CD4-positive, CD25-positive, alpha-beta regulatory T cell (primary cell): Measurements from ENCODE around the gene ADCY9. TPM values are rescaled to one million over a fixed set of nuclear protein-coding genes. Genes with fewer than 3 reads are reported as not detected.

Source experiments
- ATAC-seq, 2 donors: fragments of 150-1000 bp; cut with Tn5 transposase; one replicate each; pipeline ENCODE4 v1.10.0; 2021; ENCODE audit warnings: low read depth in 2 of 2, moderate number of reproducible peaks in 2 of 2, moderate library complexity in 1 of 2
- DNase-seq, 3 donors: peaks; one replicate each; pipeline versions ENCODE4 v3.0.0 to v3.0.0-alpha.2; 2012 to 2022; ENCODE audit warnings: mixed read lengths in 1 of 3
- H3K27ac ChIP-seq: one replicate; pipeline ENCODE4 v1.7.0; 2013; ENCODE audit warnings: mild to moderate bottlenecking, low read length; ENCODE audit not compliant: insufficient read depth, poor library complexity, severe bottlenecking
- H3K27me3 ChIP-seq: one replicate; pipeline ENCODE4 v1.7.0; 2013; ENCODE audit warnings: low read length; ENCODE audit not compliant: control insufficient read depth, insufficient read depth
- H3K36me3 ChIP-seq: one replicate; pipeline ENCODE4 v1.7.0; 2013; ENCODE audit warnings: mild to moderate bottlenecking, low read length, moderate library complexity; ENCODE audit not compliant: control insufficient read depth, insufficient read depth
- H3K4me1 ChIP-seq: 2 replicates; pipeline ENCODE4 v1.7.0; 2013; ENCODE audit warnings: mild to moderate bottlenecking, low read length; ENCODE audit not compliant: insufficient read depth, control insufficient read depth, poor library complexity, severe bottlenecking
- H3K4me3 ChIP-seq: one replicate; pipeline ENCODE4 v1.7.0; 2013; ENCODE audit warnings: low read depth, mild to moderate bottlenecking, low read length, moderate library complexity
- H3K9me3 ChIP-seq, 2 experiments: 1 replicate in 1 of 2; 2 replicates in 1 of 2; pipeline ENCODE4 v1.7.0; 2013; ENCODE audit warnings: low read length in 2 of 2, mild to moderate bottlenecking in 1 of 2, moderate library complexity in 1 of 2; ENCODE audit not compliant: control insufficient read depth in 2 of 2
- H3K27ac Mint-ChIP-seq, 3 donors: one replicate each; pipeline ENCODE4 v1.8.0; 2020 to 2022; ENCODE audit warnings: mild to moderate bottlenecking in 3 of 3, mixed read lengths in 3 of 3, moderate library complexity in 2 of 3
- H3K27me3 Mint-ChIP-seq: one replicate; pipeline ENCODE4 v1.8.0; 2022; ENCODE audit warnings: mild to moderate bottlenecking, mixed read lengths
- H3K36me3 Mint-ChIP-seq: one replicate; pipeline ENCODE4 v1.8.0; 2020; ENCODE audit warnings: mixed read lengths
- H3K4me1 Mint-ChIP-seq, 4 donors: one replicate each; pipeline ENCODE4 v1.8.0; 2020 to 2022; ENCODE audit warnings: mixed read lengths in 4 of 4, mild to moderate bottlenecking in 1 of 4
- H3K4me3 Mint-ChIP-seq, 4 donors: one replicate each; pipeline ENCODE4 v1.8.0; 2020 to 2022; ENCODE audit warnings: mild to moderate bottlenecking in 4 of 4, mixed read lengths in 4 of 4, moderate library complexity in 3 of 4
- H3K9me3 Mint-ChIP-seq, 7 donors: one replicate each; pipeline ENCODE4 v1.8.0; 2020 to 2022; ENCODE audit warnings: mixed read lengths in 7 of 7, mild to moderate bottlenecking in 3 of 7, moderate library complexity in 2 of 7
- polyA plus RNA-seq, 4 donors: library from polyadenylated mRNA; unstranded; fragments of 300-500 nt; fragmentation: Illumina TruSeq; gene quantifications; one replicate each; pipeline ENCODE4 v1.2.3, GENCODE V29; 2021
- total RNA-seq: library from RNA; stranded (reverse); gene quantifications from one replicate; pipeline ENCODE4 v1.2.3, GENCODE V29; 2022

Gene ADCY9
- total and polyA plus RNA-seq, 5 donors from 2014 or later: 0.06 to 7.8 (median 0.23) TPM

GRCh38 chr16:4070936-4071335, 45.3 kb downstream of the ADCY9 start:
- Mint-ChIP-seq H3K4me3 (no peak overlapping the region), H3K4me1 (no peaks in the 10 kb centered on the region), H3K27ac (no peak overlapping the region), H3K36me3 (no peaks in the 10 kb centered on the region), H3K9me3 (no peaks in the 10 kb centered on the region), H3K27me3 (no peaks in the 10 kb centered on the region)
- Histone ChIP-seq H3K4me1 (no peaks in the 10 kb centered on the region), H3K27me3 (no peaks in the 10 kb centered on the region), H3K9me3 (no peaks in the 10 kb centered on the region), H3K4me3 (no peak overlapping the region), H3K27ac (no peak overlapping the region), H3K36me3 (no peaks in the 10 kb centered on the region)
- no peak for DNase-seq
- ATAC-seq: no peak

GRCh38 chr16:4067262-4068001, 48.8 kb downstream of the ADCY9 start:
- H3K4me1 ChIP-seq: peaks cover 2% of the 10 kb centered on the region
- Mint-ChIP-seq H3K4me3 (no peak overlapping the region), H3K27ac (no peak overlapping the region), H3K4me1 (peaks cover 0 to 8% (median 2%) of the 10 kb centered on the region in 4 donors), H3K27me3 (peaks cover 6% of the 10 kb centered on the region), H3K36me3 (no peaks in the 10 kb centered on the region), H3K9me3 (peaks cover 0 to 7% (median 0%) of the 10 kb centered on the region in 7 donors)
- ATAC-seq (no peak), DNase-seq (no peak)
- peaks cover under 1 to 1% of the 10 kb centered on the region in 2 experiments for H3K9me3 ChIP-seq
- no peak overlapping the region for H3K27ac ChIP-seq
- no peak overlapping the region for H3K4me3 ChIP-seq
- no peaks in the 10 kb centered on the region for H3K27me3 ChIP-seq
- H3K36me3 ChIP-seq: no peaks in the 10 kb centered on the region

- H3K36me3 Mint-ChIP-seq: no peaks in the 10 kb centered on the region
- Histone ChIP-seq H3K4me1 (peaks cover 5% of the 10 kb centered on the region), H3K36me3 (no peaks in the 10 kb centered on the region), H3K4me3 (peak overlapping the region; percentile 82), H3K27ac (no peak overlapping the region), H3K27me3 (no peaks in the 10 kb centered on the region), H3K9me3 (peaks cover 21 to 24% of the 10 kb centered on the region in 2 experiments)
- peaks cover 0 to 26% (median 8%) of the 10 kb centered on the region in 7 donors for H3K9me3 Mint-ChIP-seq
- peak overlapping the region; percentile 75 to 97 (median 78) for H3K27ac Mint-ChIP-seq
- DNase-seq: peak in 2 of 3 donors; percentile 34 to 73
- H3K27me3 Mint-ChIP-seq: peaks cover 6% of the 10 kb centered on the region
- H3K4me1 Mint-ChIP-seq: peaks cover 0 to 10% (median 2%) of the 10 kb centered on the region in 4 donors
- ATAC-seq: peak in 1 of 2 donors; percentile 75
- H3K4me3 Mint-ChIP-seq: peak overlapping the region; percentile 64 to 87 (median 80)
These were observed 51.3 kb downstream of the ADCY9 start for GRCh38 chr16:4064950-4065352.

GRCh38 chr16:4062212-4062802, 53.9 kb downstream of the ADCY9 start:
- no peak overlapping the region for H3K4me3 ChIP-seq
- Mint-ChIP-seq H3K36me3 (no peaks in the 10 kb centered on the region), H3K27me3 (peaks cover 6% of the 10 kb centered on the region), H3K9me3 (peaks cover 0 to 32% (median 10%) of the 10 kb centered on the region in 7 donors), H3K4me3 (no peak overlapping the region), H3K27ac (no peak overlapping the region), H3K4me1 (peaks cover 0 to 17% (median 2%) of the 10 kb centered on the region in 4 donors)
- H3K27me3 ChIP-seq: no peaks in the 10 kb centered on the region
- H3K27ac ChIP-seq: no peak overlapping the region
- ATAC-seq (no peak), DNase-seq (no peak)
- H3K9me3 ChIP-seq: peaks cover 21 to 26% of the 10 kb centered on the region in 2 experiments
- H3K4me1 ChIP-seq: peaks cover 6% of the 10 kb centered on the region
- H3K36me3 ChIP-seq: no peaks in the 10 kb centered on the region

- Histone ChIP-seq H3K27ac (no peak overlapping the region), H3K27me3 (no peaks in the 10 kb centered on the region), H3K36me3 (no peaks in the 10 kb centered on the region), H3K4me1 (peaks cover 6% of the 10 kb centered on the region), H3K9me3 (peaks cover 21 to 26% of the 10 kb centered on the region in 2 experiments), H3K4me3 (no peak overlapping the region)
- H3K9me3 Mint-ChIP-seq: peaks cover 0 to 32% (median 10%) of the 10 kb centered on the region in 7 donors
- H3K36me3 Mint-ChIP-seq: no peaks in the 10 kb centered on the region
- no peak for DNase-seq
- no peak overlapping the region for H3K27ac Mint-ChIP-seq
- no peak for ATAC-seq
- H3K4me1 Mint-ChIP-seq: peaks cover 0 to 17% (median 2%) of the 10 kb centered on the region in 4 donors
- no peak overlapping the region for H3K4me3 Mint-ChIP-seq
- H3K27me3 Mint-ChIP-seq: peaks cover 6% of the 10 kb centered on the region
These were observed 55.4 kb downstream of the ADCY9 start for GRCh38 chr16:4060823-4061222.

- ATAC-seq (peak in 1 of 2 donors; percentile 28), DNase-seq (no peak)
- peaks cover 0 to 14% (median under 1%) of the 10 kb centered on the region in 4 donors for H3K4me1 Mint-ChIP-seq
- no peak overlapping the region for H3K4me3 ChIP-seq
- H3K36me3 Mint-ChIP-seq: no peaks in the 10 kb centered on the region
- H3K4me1 ChIP-seq: peaks cover 6% of the 10 kb centered on the region
- H3K27me3 Mint-ChIP-seq: peaks cover 6% of the 10 kb centered on the region
- no peaks in the 10 kb centered on the region for H3K27me3 ChIP-seq
- H3K36me3 ChIP-seq: no peaks in the 10 kb centered on the region
- peak overlapping the region in 1 of 3 donors; percentile 14 for H3K27ac Mint-ChIP-seq
- no peak overlapping the region for H3K27ac ChIP-seq
- H3K9me3 Mint-ChIP-seq: peaks cover 0 to 32% (median 10%) of the 10 kb centered on the region in 7 donors
- H3K9me3 ChIP-seq: peaks cover 21 to 26% of the 10 kb centered on the region in 2 experiments
- no peak overlapping the region for H3K4me3 Mint-ChIP-seq
These were observed 56.2 kb downstream of the ADCY9 start for GRCh38 chr16:4060009-4060408.

GRCh38 chr16:4058386-4058785, 57.9 kb downstream of the ADCY9 start:
- Histone ChIP-seq H3K27ac (no peak overlapping the region), H3K9me3 (peaks cover 21 to 26% of the 10 kb centered on the region in 2 experiments), H3K36me3 (no peaks in the 10 kb centered on the region), H3K27me3 (no peaks in the 10 kb centered on the region), H3K4me3 (no peak overlapping the region), H3K4me1 (peaks cover 4% of the 10 kb centered on the region)
- Mint-ChIP-seq H3K4me3 (no peak overlapping the region), H3K9me3 (peaks cover 0 to 29% (median 10%) of the 10 kb centered on the region in 7 donors), H3K36me3 (no peaks in the 10 kb centered on the region), H3K27ac (no peak overlapping the region), H3K27me3 (peaks cover 9% of the 10 kb centered on the region), H3K4me1 (peaks cover 0 to 10% (median 0%) of the 10 kb centered on the region in 4 donors)
- ATAC-seq: no peak
- no peak for DNase-seq
